ENCODE data around the gene BCAS4.
A peak's percentile ranks its signal among the peaks of the same experiment; 100 is the strongest.

GRCh38 chr20:50788045-50788991, 6.5 kb upstream of the BCAS4 start:
- TF ChIP-seq CTCF (IDR thresholded peaks at IDR 0.05; ENCODE audit: low read length) (peak; percentile 44; the same call in 1 of the 2 replicates), EZH2 (IDR thresholded peaks at IDR 0.05; ENCODE audit: borderline replicate concordance, low read length) (no peak)
